Measurements from ENCODE around the gene JAKMIP2. TPM values are rescaled to one million over a fixed set of nuclear protein-coding genes. Genes with fewer than 3 reads are reported as not detected.

Gene JAKMIP2
- total and polyA plus RNA-seq, 4 donors, result 0.93 to 3.8 (median 2.1) TPM

GRCh38 chr5:147756566-147756965 lies 26.0 kb downstream of the JAKMIP2 start:
- TF ChIP-seq CTCF (IDR thresholded peaks at IDR 0.05; ENCODE audit: control extremely low read depth, extremely low read depth), result no peak
- Histone ChIP-seq H3K9ac (ENCODE audit: insufficient read depth in 1 of 2, low read length in 2 of 2) (no peak overlapping the region), H3K4me3 (no peak overlapping the region), H3K36me3 (ENCODE audit: control insufficient read depth in 4 of 4, insufficient read depth in 4 of 4, low read length in 4 of 4) (no peaks in the 10 kb centered on the region), H3K9me3 (ENCODE audit: control insufficient read depth in 4 of 4, insufficient read depth in 3 of 4, low read length in 3 of 4) (no peaks in the 10 kb centered on the region), H3K27ac (ENCODE audit: low read depth in 1 of 2, low read length in 1 of 2) (no peak overlapping the region), H3K4me1 (ENCODE audit: control insufficient read depth in 5 of 5, insufficient read depth in 5 of 5, low read length in 5 of 5) (peaks cover 0 to 13% (median 3%) of the 10 kb centered on the region in 5 donors), H3K27me3 (ENCODE audit: control insufficient read depth in 3 of 3, insufficient read depth in 3 of 3, low read length in 2 of 3) (no peaks in the 10 kb centered on the region)
- ATAC-seq (ENCODE audit: insufficient read depth, low FRiP score) (no peak), DNase-seq (no peak)

GRCh38 chr5:147754372-147755122 lies 28.0 kb downstream of the JAKMIP2 start:
- Histone ChIP-seq H3K9ac (ENCODE audit: insufficient read depth in 1 of 2, low read length in 2 of 2) (no peak overlapping the region), H3K9me3 (ENCODE audit: control insufficient read depth in 4 of 4, insufficient read depth in 3 of 4, low read length in 3 of 4) (no peaks in the 10 kb centered on the region), H3K4me1 (ENCODE audit: control insufficient read depth in 5 of 5, insufficient read depth in 5 of 5, low read length in 5 of 5) (peaks cover 0 to 19% (median 3%) of the 10 kb centered on the region in 5 donors), H3K27ac (ENCODE audit: low read depth in 1 of 2, low read length in 1 of 2) (no peak overlapping the region), H3K36me3 (ENCODE audit: control insufficient read depth in 4 of 4, insufficient read depth in 4 of 4, low read length in 4 of 4) (no peaks in the 10 kb centered on the region), H3K4me3 (no peak overlapping the region), H3K27me3 (ENCODE audit: control insufficient read depth in 3 of 3, insufficient read depth in 3 of 3, low read length in 2 of 3) (no peaks in the 10 kb centered on the region)
- 88 to 89% methylated on average over 3 of the region's 3 CpGs for WGBS, 2 donors
- no peak for TF ChIP-seq CTCF (IDR thresholded peaks at IDR 0.05; ENCODE audit: control extremely low read depth, extremely low read depth)
- no peak for DNase-seq
- no peak for ATAC-seq (ENCODE audit: insufficient read depth, low FRiP score)

GRCh38 chr5:147753765-147754164 lies 28.8 kb downstream of the JAKMIP2 start:
- WGBS, 2 donors, result 68 to 91% methylated on average over 1 of the region's 1 CpG

More at GRCh38 chr5:147753765-147754164, 28.8 kb downstream of the JAKMIP2 start:
- Histone ChIP-seq H3K27me3 (ENCODE audit: control insufficient read depth in 3 of 3, insufficient read depth in 3 of 3, low read length in 2 of 3) (no peaks in the 10 kb centered on the region), H3K9me3 (ENCODE audit: control insufficient read depth in 4 of 4, insufficient read depth in 3 of 4, low read length in 3 of 4) (no peaks in the 10 kb centered on the region), H3K4me1 (ENCODE audit: control insufficient read depth in 5 of 5, insufficient read depth in 5 of 5, low read length in 5 of 5) (peaks cover 0 to 19% (median 3%) of the 10 kb centered on the region in 5 donors), H3K27ac (ENCODE audit: low read depth in 1 of 2, low read length in 1 of 2) (no peak overlapping the region), H3K9ac (ENCODE audit: insufficient read depth in 1 of 2, low read length in 2 of 2) (no peak overlapping the region), H3K36me3 (ENCODE audit: control insufficient read depth in 4 of 4, insufficient read depth in 4 of 4, low read length in 4 of 4) (no peaks in the 10 kb centered on the region), H3K4me3 (no peak overlapping the region)
- DNase-seq (no peak), ATAC-seq (ENCODE audit: insufficient read depth, low FRiP score) (no peak)
- TF ChIP-seq CTCF (IDR thresholded peaks at IDR 0.05; ENCODE audit: control extremely low read depth, extremely low read depth), result no peak

All from lung (tissue), 12 donors.